Panc1 (cell line): ENCODE data around the gene KCNG2.

Source experiments
- CTCF ChIP-seq: fragments of 450-650 bp; IDR thresholded peaks from 2 replicates; pipeline ENCODE4 v1.5.1; 2017; ENCODE audit warnings: mild to moderate bottlenecking
- POLR2AphosphoS5 ChIP-seq: IDR thresholded peaks from 2 replicates; pipeline ENCODE4 v1.6.1; 2012; ENCODE audit warnings: mild to moderate bottlenecking, low read depth, low read length, moderate library complexity
- TCF7L2 ChIP-seq: IDR thresholded peaks from 2 replicates; pipeline ENCODE4 v1.6.1; 2011; ENCODE audit warnings: mild to moderate bottlenecking, low read depth, low read length, inconsistent platforms
- TF ChIP-seq, protein P1 (sequence below), 2 experiments: IDR thresholded peaks; 2 replicates each; pipeline ENCODE4 v1.6.1; 2011 to 2012; ENCODE audit warnings: low read depth in 2 of 2, control low read depth in 1 of 2, low read length in 1 of 2, mild to moderate bottlenecking in 1 of 2, moderate library complexity in 1 of 2; ENCODE audit not compliant: insufficient read depth in 1 of 2

DNA sequence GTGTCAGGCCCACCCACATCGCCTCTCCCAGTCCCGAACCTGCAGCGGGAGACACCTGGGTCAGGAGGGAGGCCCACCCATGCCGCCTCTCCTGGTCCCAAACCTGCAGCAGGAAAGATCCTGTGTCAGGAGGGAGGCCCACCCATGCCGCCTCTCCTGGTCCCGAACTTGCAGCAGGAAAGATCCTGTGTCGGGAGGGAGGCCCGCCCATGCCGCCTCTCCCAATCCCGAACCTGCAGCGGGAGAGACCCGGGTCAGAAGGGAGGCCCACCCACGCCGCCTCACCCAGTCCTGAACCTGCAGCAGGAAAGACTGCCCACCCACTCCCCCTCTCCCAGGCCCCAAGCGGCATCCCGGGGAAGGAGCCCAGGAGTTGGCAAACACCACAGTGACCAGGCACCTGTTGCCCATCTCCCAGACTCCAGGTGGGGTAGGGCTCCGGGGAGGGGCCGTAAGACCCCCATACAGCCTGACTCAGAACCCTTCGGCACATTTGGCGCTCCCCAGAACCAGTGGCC lies 145.9 kb downstream of the KCNG2 start:
- TF ChIP-seq CTCF (no peak), POLR2AphosphoS5 (no peak), TCF7L2 (no peak)
- TF ChIP-seq, protein P1, sequence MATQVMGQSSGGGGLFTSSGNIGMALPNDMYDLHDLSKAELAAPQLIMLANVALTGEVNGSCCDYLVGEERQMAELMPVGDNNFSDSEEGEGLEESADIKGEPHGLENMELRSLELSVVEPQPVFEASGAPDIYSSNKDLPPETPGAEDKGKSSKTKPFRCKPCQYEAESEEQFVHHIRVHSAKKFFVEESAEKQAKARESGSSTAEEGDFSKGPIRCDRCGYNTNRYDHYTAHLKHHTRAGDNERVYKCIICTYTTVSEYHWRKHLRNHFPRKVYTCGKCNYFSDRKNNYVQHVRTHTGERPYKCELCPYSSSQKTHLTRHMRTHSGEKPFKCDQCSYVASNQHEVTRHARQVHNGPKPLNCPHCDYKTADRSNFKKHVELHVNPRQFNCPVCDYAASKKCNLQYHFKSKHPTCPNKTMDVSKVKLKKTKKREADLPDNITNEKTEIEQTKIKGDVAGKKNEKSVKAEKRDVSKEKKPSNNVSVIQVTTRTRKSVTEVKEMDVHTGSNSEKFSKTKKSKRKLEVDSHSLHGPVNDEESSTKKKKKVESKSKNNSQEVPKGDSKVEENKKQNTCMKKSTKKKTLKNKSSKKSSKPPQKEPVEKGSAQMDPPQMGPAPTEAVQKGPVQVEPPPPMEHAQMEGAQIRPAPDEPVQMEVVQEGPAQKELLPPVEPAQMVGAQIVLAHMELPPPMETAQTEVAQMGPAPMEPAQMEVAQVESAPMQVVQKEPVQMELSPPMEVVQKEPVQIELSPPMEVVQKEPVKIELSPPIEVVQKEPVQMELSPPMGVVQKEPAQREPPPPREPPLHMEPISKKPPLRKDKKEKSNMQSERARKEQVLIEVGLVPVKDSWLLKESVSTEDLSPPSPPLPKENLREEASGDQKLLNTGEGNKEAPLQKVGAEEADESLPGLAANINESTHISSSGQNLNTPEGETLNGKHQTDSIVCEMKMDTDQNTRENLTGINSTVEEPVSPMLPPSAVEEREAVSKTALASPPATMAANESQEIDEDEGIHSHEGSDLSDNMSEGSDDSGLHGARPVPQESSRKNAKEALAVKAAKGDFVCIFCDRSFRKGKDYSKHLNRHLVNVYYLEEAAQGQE (IDR thresholded peaks at IDR 0.05; ENCODE audit: insufficient read depth in 1 of 2, low read depth in 2 of 2, low read length in 1 of 2) = no peak
